Muscle of leg (tissue), 11 donors: ENCODE results near the gene MTFMT. TPM values are rescaled to one million over a fixed set of nuclear protein-coding genes. Genes with fewer than 3 reads are reported as not detected.

ENCODE experiments used
- DNase-seq: peaks from one replicate; pipeline ENCODE4 v3.0.0; 2013
- H3K27ac ChIP-seq: one replicate; pipeline ENCODE4 v1.5.1; 2013; ENCODE audit warnings: mild to moderate bottlenecking, low read length, control low read depth
- H3K27me3 ChIP-seq: one replicate; pipeline ENCODE4 v1.6.1; 2013; ENCODE audit warnings: low read length; ENCODE audit not compliant: control insufficient read depth, insufficient read depth
- H3K36me3 ChIP-seq: one replicate; pipeline ENCODE4 v1.6.1; 2013; ENCODE audit warnings: low read length; ENCODE audit not compliant: control insufficient read depth, insufficient read depth
- H3K4me1 ChIP-seq: one replicate; pipeline ENCODE4 v1.6.1; 2013; ENCODE audit warnings: low read length; ENCODE audit not compliant: control insufficient read depth, insufficient read depth
- H3K4me3 ChIP-seq: one replicate; pipeline ENCODE4 v1.5.1; 2013; ENCODE audit warnings: low read length, control low read depth
- H3K9me3 ChIP-seq: replicated peaks from 2 replicates; pipeline ENCODE4 v1.6.1; 2013; ENCODE audit warnings: low read depth, low read length; ENCODE audit not compliant: control insufficient read depth
- WGBS: methylation state at CpG from one replicate; pipeline ENCODE4 v1.1.5; 2013; ENCODE audit warnings: missing lambda C conversion rate; ENCODE audit not compliant: insufficient coverage; 5-methylcytosine and 5-hydroxymethylcytosine counted together
- polyA plus RNA-seq, 8 donors: library from polyadenylated mRNA; unstranded; fragments of 120-200 nt; gene quantifications; one replicate each; pipeline versions ENCODE4 v1.2.1 to v1.2.3, GENCODE V29; 2013; ENCODE audit warnings: inconsistent platforms in 1 of 8, low replicate concordance in 1 of 8; ENCODE audit not compliant: insufficient read length in 8 of 8, insufficient read depth in 1 of 8
- total RNA-seq: library from RNA; stranded (reverse); fragments of 120-200 nt; gene quantifications from one replicate; pipeline ENCODE4 v1.2.4, GENCODE V29; 2013

The MTFMT gene
- total and polyA plus RNA-seq, 9 donors: 7.9 to 11.2 (median 9.3) TPM

DNA sequence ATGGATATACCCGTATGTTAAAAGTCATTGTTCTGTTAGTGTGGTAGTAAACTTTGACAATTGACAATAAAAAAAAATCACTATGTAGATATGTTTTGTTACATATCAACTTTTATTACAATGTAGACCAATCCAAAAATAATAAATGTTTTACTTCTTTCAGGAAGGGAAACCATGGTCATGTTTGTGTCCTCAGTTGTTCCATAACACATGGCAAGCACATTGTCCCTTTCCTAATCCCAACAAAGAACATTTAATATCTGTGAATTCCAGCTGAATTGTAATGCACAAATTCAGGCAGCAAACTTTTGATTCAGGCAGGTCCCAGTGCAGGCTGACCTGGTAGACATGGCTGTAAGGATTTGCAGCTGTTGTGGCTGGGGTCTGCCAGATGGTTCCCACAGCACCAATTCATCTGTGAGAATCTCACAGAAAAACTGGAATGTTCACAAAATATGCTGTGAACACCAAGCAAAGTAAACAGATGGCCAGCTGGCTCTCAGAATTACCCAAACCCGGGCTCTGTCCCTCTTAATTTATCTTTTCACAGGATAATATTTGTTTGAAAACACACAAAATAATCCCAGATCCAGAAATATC lies 37.8 kb downstream of the MTFMT start:
- no peaks in the 10 kb centered on the region for H3K36me3 ChIP-seq
- no peak overlapping the region for H3K4me3 ChIP-seq
- peak; percentile 97 for DNase-seq
- no peaks in the 10 kb centered on the region for H3K9me3 ChIP-seq
- H3K27me3 ChIP-seq: no peaks in the 10 kb centered on the region
- H3K27ac ChIP-seq: peak overlapping the region; percentile 95
- peaks cover 18% of the 10 kb centered on the region for H3K4me1 ChIP-seq
- no CpG with 5 or more reads among the region's 2 CpGs for WGBS

DNA sequence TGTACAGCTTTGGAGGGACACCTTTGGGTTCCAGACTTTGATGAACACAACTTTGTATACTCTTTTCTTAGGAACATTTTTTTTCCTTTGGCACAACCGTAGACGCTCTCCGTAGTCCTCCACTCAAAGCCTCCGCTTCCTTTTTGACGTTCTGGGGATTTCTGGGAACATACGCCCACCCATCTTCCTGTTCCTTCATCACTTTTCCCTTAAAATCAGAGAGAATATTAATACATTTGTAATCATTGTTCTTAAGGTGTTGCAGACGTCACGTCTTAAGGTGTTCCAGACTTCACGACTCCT lies 39.3 kb downstream of the MTFMT start:
- H3K9me3 ChIP-seq: no peaks in the 10 kb centered on the region
- no CpG with 5 or more reads among the region's 9 CpGs for WGBS
- DNase-seq: no peak

DNA sequence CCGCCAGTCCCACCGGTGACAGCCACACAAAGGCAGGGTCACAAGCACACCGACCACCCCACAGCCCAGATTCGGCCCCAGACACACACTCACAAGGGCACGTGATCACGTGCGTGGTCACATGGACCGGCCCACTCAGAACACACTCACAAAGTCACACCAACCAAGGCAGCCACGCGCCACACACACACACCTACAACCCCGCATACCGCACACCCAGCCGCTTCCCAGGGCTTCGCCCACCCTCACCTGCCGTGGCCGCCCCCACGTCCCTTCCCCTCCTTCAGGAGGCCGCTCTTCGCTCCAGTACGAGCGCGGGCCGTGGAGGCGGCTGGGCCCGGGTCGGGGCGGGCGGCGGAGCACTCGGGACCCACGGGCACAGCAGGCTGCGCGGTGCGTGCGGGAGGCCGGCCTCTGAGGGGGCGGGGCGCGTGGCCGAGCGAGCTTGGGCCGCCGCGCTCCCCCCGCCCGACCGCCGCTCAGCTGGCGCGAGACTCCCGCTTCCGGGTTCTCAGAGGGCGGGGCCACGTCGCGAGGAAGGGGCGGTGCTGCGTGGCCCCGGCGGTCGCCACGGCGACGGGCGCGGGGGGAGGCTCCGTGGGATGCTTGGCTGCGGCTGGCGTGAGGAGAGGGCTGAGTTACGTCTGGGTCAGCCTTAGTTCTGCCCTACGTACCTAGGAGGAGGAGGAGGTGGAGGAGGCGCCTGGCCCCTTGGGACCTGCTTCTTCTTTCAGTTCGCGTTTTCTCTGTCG lies 39.8 kb downstream of the MTFMT start, which contains the start of gene SPG21:
SPG21 (minus strand) TSS at position 499 of the 752 bp plus-strand sequence. CDS start 6,345 bp downstream, outside the sequence.
- H3K4me1 ChIP-seq: peaks cover 24% of the 10 kb centered on the region
- H3K27ac ChIP-seq: peak within 1 kb of the TSS; percentile 95
- H3K4me3 ChIP-seq: peak within 1 kb of the TSS; percentile 82
- H3K27me3 ChIP-seq: no peaks in the 10 kb centered on the region
- under 1% methylated on average over 73 of the region's 75 CpGs for WGBS
- no peaks in the 10 kb centered on the region for H3K9me3 ChIP-seq
- peak; percentile 97 for DNase-seq
- H3K36me3 ChIP-seq: no peaks in the 10 kb centered on the region

More for the DNA sequence above, 39.3 kb downstream of the MTFMT start:
- H3K36me3 ChIP-seq: no peaks in the 10 kb centered on the region
- H3K4me3 ChIP-seq: peak overlapping the region; percentile 82
- peak overlapping the region; percentile 95 for H3K27ac ChIP-seq
- H3K27me3 ChIP-seq: no peaks in the 10 kb centered on the region
- peaks cover 24% of the 10 kb centered on the region for H3K4me1 ChIP-seq

DNA sequence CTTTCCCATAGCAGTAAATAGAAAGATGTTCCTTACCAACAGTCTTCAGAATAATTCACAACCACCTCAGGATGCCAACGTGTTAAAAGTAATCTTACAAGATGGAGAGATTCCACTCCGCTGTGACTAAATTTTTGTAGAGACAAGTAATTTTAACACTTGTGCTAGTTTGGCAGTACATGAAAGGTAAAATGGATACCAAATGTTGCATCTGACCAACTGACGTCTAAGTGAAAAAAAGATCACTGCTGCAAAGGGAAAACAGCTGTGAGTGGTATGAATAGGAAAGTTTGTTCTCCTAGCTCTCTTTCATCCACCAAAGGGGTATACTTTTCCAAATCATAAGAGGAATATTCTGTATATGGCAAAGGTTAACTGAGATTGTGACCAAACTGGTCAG lies 42.3 kb downstream of the MTFMT start:
- Histone ChIP-seq H3K27me3 (no peaks in the 10 kb centered on the region), H3K4me3 (no peak overlapping the region), H3K36me3 (peaks cover 3% of the 10 kb centered on the region), H3K4me1 (peaks cover 27% of the 10 kb centered on the region), H3K9me3 (no peaks in the 10 kb centered on the region), H3K27ac (no peak overlapping the region)
- DNase-seq: peak; percentile 63
- WGBS: 33% methylated on average over 1 of the region's 3 CpGs

DNA sequence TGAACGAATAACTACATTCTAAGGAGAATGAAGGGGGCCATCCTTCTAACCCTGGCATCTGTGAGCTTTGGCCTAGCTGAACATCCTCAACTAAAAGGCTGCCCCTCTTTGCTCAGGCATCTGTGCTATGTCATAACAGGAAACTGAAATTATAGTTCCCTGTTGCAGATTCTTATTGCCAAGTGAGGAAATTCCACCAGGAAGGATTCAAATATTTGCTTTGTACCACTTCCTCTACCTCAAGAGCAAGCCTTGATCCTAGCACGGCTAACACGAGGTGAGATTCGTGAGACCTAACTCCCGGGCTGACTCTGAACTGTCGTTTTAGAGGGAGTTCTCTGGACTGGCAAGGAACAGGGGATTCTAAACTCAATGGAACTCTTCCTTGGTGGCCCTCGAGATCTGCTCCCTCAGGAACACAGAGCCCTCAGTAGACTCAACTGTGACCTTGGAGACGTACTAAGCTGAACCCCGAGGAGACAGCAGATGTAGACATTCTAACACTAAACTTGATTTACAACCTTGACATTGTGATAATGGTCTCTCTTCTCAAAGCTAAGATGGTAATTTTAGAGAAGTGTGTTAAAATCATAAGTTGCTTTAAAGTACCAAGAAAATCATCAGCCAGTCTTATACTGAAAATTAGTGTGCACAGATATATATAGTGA lies 43.9 kb downstream of the MTFMT start:
- Histone ChIP-seq H3K27ac (peak overlapping the region; percentile 25), H3K4me3 (no peak overlapping the region), H3K36me3 (peaks cover 9% of the 10 kb centered on the region), H3K27me3 (no peaks in the 10 kb centered on the region), H3K9me3 (no peaks in the 10 kb centered on the region), H3K4me1 (peaks cover 20% of the 10 kb centered on the region)
- WGBS: 17% methylated on average over 1 of the region's 9 CpGs
- peak; percentile 40 for DNase-seq

DNA sequence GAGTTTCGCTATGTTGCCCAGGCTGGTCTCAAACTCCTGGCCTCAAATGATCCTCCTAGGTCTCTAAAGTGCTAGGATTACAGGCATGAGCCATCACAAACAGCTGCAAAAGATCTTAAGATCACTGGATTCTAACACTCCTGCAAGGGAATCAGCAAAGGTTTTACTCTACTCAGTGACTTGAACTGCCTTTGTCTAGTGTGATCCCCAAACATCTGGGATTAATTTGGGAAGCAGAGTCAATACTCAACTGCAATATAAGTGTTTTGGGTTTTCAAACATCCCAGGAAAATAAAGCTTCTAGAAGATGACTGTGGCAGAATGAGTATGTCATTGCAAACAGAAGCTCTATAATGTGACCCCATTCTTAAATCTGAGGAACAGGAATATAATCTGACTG lies 47.0 kb downstream of the MTFMT start:
- no CpG with 5 or more reads among the region's 1 CpG for WGBS
- peak; percentile 78 for DNase-seq

DNA sequence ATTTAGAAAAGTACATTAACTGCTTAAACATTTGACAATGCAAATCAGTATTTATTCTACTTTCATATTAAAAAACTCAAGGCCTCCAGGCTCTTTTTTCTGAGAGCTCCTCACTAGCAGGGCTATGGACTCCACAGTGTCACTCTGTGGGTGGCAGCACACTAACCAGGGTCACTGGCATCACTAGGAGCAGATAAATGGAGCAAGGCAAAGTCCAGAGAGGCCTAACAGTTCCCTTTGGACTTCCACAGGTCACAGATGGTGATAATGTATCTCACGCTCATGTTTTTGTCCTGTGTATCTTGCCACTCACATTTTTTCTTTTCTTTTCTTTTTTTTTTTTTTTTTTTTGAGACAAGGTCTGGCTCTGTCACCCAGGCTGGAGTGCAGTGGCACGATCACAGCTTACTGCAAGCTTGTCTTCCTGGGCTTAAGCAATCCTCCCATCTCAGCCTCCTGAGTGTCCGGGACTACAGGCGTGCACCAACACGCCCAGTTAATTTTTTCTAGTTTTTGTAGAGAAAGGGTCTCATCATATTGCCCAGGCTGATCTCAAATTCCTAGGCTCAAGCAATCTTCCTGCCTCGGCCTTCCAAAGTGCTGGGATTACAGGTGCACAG lies 47.5 kb downstream of the MTFMT start:
- Histone ChIP-seq H3K27me3 (no peaks in the 10 kb centered on the region), H3K36me3 (peaks cover 34% of the 10 kb centered on the region), H3K9me3 (no peaks in the 10 kb centered on the region), H3K4me1 (peaks cover 10% of the 10 kb centered on the region), H3K27ac (no peak overlapping the region), H3K4me3 (no peak overlapping the region)
- DNase-seq: no peak
- WGBS: 44% methylated on average over 1 of the region's 6 CpGs

More for the DNA sequence above, 47.0 kb downstream of the MTFMT start:
- Histone ChIP-seq H3K4me3 (no peak overlapping the region), H3K9me3 (no peaks in the 10 kb centered on the region), H3K27me3 (no peaks in the 10 kb centered on the region), H3K27ac (no peak overlapping the region), H3K4me1 (peaks cover 11% of the 10 kb centered on the region), H3K36me3 (peaks cover 28% of the 10 kb centered on the region)

DNA sequence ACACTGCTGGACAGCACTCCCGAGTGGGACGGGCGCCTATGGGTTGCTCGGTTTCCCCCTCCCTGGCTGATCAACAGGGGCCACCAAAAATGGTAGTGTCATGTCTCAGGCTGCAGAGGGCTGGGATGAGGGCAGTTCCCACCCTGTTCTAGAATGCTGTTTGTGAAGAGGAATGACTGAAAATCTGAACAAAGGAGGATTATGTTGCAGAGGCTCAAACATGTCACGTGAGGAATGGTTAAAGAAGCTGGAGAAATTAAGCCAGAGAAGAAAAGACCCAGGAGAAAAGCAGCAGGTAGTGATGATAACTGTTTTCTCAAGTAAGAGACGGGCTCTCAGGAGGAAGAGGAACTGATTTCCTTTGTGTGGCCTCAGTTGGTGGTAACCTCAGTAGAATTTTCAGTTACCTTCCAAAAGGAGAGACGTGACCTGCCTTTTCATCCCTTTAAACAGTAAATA lies 50.2 kb downstream of the MTFMT start:
- Histone ChIP-seq H3K36me3 (peaks cover 42% of the 10 kb centered on the region), H3K27me3 (no peaks in the 10 kb centered on the region), H3K27ac (no peak overlapping the region), H3K4me3 (no peak overlapping the region), H3K9me3 (no peaks in the 10 kb centered on the region), H3K4me1 (peaks cover 4% of the 10 kb centered on the region)
- WGBS: 75% methylated on average over 7 of the region's 7 CpGs
- DNase-seq: no peak

DNA sequence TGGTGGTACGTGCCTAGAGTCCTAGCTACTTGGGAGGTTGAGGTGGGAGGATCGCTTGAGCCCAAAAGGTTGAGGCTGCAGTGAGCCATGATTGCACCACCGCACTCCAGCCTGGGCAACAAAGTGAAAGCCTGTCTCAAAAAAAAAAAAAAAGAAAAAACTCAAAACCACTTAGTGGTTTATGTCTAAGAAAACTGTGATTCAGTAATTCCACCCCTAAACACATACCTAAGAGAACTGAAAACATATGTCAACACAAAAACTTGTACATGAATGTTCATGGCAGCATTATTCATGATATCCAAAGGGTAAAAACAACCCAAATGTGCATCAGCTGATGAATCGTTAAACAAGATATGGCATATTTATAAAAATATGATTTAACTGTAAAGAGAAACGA lies 54.0 kb downstream of the MTFMT start:
- DNase-seq: no peak
- no peaks in the 10 kb centered on the region for H3K4me1 ChIP-seq
- no peaks in the 10 kb centered on the region for H3K27me3 ChIP-seq
- H3K27ac ChIP-seq: no peak overlapping the region
- WGBS: no CpG with 5 or more reads among the region's 5 CpGs
- no peaks in the 10 kb centered on the region for H3K9me3 ChIP-seq
- H3K4me3 ChIP-seq: no peak overlapping the region
- peaks cover 63% of the 10 kb centered on the region for H3K36me3 ChIP-seq

DNA sequence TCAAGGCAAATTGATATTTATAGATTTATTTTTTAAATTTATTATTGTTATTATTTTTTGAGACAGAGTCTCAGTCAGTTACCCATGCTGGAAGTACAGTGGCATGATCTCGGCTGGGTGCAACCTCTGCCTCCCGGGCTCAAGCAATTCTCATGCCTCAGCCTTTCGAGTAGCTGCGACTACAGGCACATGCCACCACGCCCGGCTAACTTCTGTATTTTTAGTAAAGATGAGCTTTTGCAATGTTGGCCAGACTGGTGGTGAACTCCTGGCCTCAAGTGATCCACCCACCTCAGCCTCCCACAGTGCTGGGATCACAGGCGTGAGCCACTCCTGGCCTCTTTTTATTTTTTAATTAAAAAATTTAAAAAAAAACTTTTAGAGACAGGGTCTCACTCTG lies 58.7 kb downstream of the MTFMT start:
- H3K27ac ChIP-seq: no peak overlapping the region
- H3K4me1 ChIP-seq: no peaks in the 10 kb centered on the region
- peaks cover 53% of the 10 kb centered on the region for H3K36me3 ChIP-seq
- no peak overlapping the region for H3K4me3 ChIP-seq
- DNase-seq: no peak
- WGBS: no CpG with 5 or more reads among the region's 7 CpGs
- no peaks in the 10 kb centered on the region for H3K27me3 ChIP-seq
- H3K9me3 ChIP-seq: no peaks in the 10 kb centered on the region
